ACHN (cell line): ENCODE data around the gene WASHC4.

Experiments used
- DNase-seq: peaks from one replicate; pipeline ENCODE4 v3.0.0-alpha.2; 2015
- in situ Hi-C: cut with HindIII; loops from 2 replicates; pipeline ENCODE4 v1.10.0; 2017; ENCODE audit warnings: low sequenced_read_pairs, low pct_ligation_motif_present, low pct_unique_long_range_greater_than_20kb

WASHC4 gene

DNA sequence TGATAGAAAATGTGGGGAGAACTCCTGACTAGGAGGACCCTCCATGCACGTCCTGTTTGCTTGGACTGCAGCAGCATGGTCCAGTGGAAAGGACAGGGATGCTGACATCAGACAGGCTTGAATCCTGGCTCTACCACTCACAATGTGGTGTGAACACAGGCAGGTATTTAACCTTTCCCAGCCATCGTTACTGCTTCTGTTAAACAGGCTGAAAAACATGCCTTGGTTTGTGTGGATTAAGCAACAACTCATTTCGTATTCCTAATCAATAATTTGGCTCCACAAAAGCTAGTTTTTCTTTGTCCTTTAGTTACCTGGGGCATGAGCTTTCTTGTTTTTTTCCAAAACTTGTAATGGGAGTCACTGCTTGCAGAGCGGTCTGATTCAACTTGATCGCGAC lies 87.4 kb downstream of the WASHC4 start:
- DNase-seq: no peak
- in situ Hi-C loops: no loop called here

GRCh38 chr12:105196090-105196489 lies 88.6 kb downstream of the WASHC4 start:
- in situ Hi-C loops: no loop called here
- no peak for DNase-seq

- no peak for DNase-seq
- in situ Hi-C loops: no loop called here
Measured at GRCh38 chr12:105198961-105199360, 91.4 kb downstream of the WASHC4 start.

DNA sequence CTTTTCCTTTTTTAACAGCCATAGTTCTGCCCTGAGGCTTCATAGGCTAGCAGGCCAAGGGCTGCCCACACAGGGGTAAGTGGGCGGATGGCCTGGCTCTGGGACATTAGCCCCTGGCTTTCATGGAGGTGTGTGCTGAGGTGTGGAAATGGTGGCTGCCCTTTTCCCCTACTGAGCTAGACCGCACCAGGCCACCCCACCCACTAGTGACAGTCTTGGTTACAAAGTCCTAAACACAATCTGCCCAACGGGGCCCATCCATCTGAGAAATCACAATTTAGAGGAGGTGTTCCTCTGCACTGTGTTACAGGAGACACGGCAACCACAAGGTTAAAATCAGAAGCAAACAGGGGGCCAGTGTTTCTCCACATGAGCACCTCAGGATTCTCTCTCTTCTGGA lies 92.9 kb downstream of the WASHC4 start:
- no peak for DNase-seq
- in situ Hi-C loops: no loop called here

GRCh38 chr12:105201299-105201698 lies 93.8 kb downstream of the WASHC4 start:
- no peak for DNase-seq
- in situ Hi-C loops: no loop called here

DNA sequence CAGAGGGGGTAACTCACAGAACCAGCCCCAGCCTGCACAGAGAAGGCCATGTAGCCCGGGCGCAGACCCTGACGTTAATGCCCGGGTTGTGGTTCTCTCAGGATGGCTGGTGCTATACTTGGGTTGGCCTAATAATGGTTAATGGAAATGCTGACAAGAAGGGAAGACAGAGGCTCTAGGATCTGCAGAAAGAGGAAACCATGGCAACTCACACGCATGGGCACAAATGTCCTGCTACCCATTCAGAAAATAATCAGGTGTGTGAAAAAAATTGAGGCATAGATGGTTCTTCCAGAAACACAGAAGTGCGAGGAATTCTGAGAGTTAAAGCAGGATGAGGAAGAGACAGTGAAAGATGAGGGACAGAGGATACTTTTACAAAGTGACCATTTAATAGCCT lies 94.7 kb downstream of the WASHC4 start:
- DNase-seq: no peak
- in situ Hi-C loops: no loop called here

DNA sequence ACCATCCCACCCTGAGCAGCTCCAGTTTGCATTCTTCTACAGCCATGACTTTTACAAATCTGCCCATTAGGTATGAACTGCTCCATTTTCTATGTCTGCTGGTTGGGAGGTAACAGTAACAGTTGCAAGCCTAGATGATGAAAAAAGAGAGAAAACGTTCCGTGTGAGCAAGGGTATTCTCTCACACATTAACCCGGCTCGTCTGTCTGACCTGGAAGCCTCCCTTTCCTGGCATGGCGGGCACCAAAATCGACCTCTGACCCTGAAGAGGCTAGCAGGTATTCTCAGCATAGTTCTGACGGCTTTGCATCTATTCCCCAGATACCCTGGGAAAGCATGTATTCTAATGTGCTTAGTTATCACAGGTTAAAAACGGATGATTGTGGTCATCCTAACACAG lies 96.6 kb downstream of the WASHC4 start:
- in situ Hi-C loops: no loop called here
- DNase-seq: no peak

GRCh38 chr12:105204916-105205315 lies 97.4 kb downstream of the WASHC4 start:
- in situ Hi-C loops: no loop called here
- DNase-seq: no peak

DNA sequence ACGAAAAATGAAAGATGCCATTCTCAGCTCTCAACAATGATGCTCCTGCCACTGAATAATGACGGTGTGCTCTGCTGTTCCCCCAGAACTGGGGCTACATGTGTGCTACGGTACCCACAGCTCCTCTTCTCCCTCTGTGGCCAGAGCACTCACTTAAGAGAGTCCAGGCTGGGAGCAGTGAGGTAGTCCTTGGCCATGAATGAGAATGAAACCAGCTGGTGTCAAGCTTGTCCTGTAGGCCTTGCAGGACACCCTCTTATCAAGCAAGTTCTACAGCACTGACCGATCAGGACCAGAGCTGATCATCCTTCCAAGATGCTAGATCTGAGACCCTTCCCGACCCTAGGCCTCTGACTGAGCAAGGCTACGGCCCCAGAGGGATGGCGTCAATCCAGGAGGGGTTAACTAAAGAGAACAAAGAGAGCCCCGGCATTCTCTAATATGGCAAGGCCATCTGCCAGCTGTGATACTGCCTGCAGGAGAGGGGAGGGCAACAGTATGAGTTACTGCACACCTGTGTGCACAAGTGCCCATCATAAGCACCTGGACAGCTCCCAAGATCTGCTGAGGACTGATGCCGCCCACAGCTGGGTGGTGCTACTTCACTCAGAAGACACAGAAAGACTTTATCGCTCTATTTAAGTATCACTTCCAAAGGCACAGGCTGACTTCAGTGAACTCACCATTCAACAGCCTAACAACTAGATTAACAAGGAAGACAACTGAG lies 98.0 kb downstream of the WASHC4 start:
- DNase-seq: no peak
- in situ Hi-C loops: no loop called here

- in situ Hi-C loops: no loop called here
- DNase-seq: no peak
Measured at GRCh38 chr12:105206686-105207374, 99.3 kb downstream of the WASHC4 start.

- DNase-seq: no peak
- in situ Hi-C loops: no loop called here
Measured at GRCh38 chr12:105209091-105209490, 101.6 kb downstream of the WASHC4 start.

DNA sequence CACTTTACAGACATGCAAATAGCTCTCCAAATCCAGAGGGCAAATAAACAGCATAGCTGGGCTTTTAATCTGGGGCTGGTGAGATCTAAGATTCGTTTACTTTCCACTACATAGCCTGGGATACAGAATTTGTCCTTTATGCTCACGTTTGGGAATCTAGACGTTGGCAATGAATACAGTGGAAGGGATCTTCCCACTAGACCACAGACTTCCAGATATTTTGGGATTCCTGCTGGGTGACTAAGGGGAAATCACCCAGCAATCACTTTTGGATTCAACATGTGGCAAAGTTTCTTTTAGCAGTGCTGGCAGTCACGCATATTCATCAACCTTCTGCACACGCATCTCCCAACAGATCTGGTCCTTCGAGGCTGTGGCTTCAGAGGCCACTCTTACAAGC lies 104.9 kb downstream of the WASHC4 start:
- peak; percentile 34 for DNase-seq
- in situ Hi-C loops: no loop called here

- in situ Hi-C loops: no loop called here
- no peak for DNase-seq
Measured at GRCh38 chr12:105214148-105214547, 106.6 kb downstream of the WASHC4 start.

- no peak for DNase-seq
- in situ Hi-C loops: no loop called here
Measured at GRCh38 chr12:105214670-105215375, 107.3 kb downstream of the WASHC4 start.

DNA sequence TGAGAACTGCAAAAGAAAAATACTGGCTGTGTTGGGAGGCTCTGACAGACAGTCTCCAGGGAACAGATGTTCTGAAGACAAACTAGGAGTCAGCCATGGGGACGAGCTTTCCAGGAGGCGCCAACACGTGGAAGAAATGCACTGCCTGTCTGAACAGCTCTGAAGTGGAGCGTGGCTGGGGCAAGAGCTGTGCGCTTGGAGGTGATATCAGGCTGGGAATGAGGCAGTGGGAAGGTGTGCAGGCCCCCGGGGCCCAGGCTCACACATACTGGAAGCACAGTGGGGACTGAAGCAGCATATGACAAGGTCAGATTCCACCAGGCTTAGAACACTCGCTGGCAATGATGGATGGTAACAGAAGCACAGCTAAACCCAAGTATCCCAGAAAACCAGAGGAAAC lies 110.9 kb downstream of the WASHC4 start:
- in situ Hi-C loops: no loop called here
- DNase-seq: no peak
